ENCODE measurements around the gene AVEN. TPM values are rescaled to one million over a fixed set of nuclear protein-coding genes. Genes with fewer than 3 reads are reported as not detected.

AVEN gene
- total and polyA plus RNA-seq, 2 donors (not counting 1 experiment from before 2014, with no cell fraction given), result 16.0 to 19.2 TPM

- no peak overlapping the region for H2AFZ ChIP-seq (ENCODE audit: low read length)
- peak in 1 of 2 donors; percentile 61 for DNase-seq (ENCODE audit: low read depth in 2 of 2)
- TF ChIP-seq EZH2 (IDR thresholded peaks at IDR 0.05; ENCODE audit: low read length, missing control alignments), result no peak
- no peak for TF ChIP-seq CTCF (conservative IDR thresholded peaks at IDR 0.05 in 1 of 2, IDR thresholded peaks at IDR 0.05 in 1 of 2; ENCODE audit: low read depth in 1 of 2, low read length in 2 of 2)
- no peaks in the 10 kb centered on the region for H3K27me3 ChIP-seq (ENCODE audit: control insufficient read depth, insufficient read depth, low read length)
- no peaks in the 10 kb centered on the region for H3K9me3 ChIP-seq (ENCODE audit: control insufficient read depth, insufficient read depth, low read depth, low read length)
- no peaks in the 10 kb centered on the region for H4K20me1 ChIP-seq (ENCODE audit: control insufficient read depth, extremely low read depth, insufficient read depth, low read length)
- peaks cover 5% of the 10 kb centered on the region for H3K4me1 ChIP-seq (ENCODE audit: control insufficient read depth, extremely low read depth, insufficient read depth, low read length)
- H3K9ac ChIP-seq (ENCODE audit: insufficient read depth, low read length), result no peak overlapping the region
- no peak overlapping the region for H3K27ac ChIP-seq (ENCODE audit: insufficient read depth, low read length)
- no peak overlapping the region for H3K4me2 ChIP-seq (ENCODE audit: extremely low read depth, insufficient read depth, low read length)
- H3K4me3 ChIP-seq (replicated peaks in 1 of 4; ENCODE audit: control extremely low read depth in 1 of 4, insufficient read depth in 1 of 4, low read depth in 3 of 4, low read length in 4 of 4), result no peak overlapping the region
- no peaks in the 10 kb centered on the region for H3K36me3 ChIP-seq (ENCODE audit: control insufficient read depth, insufficient read depth, low read length)
- H3K79me2 ChIP-seq (ENCODE audit: control insufficient read depth, insufficient read depth, low read length), result no peaks in the 10 kb centered on the region
Observed at GRCh38 chr15:34043813-34044212, 4.8 kb upstream of the AVEN start.

- no peaks in the 10 kb centered on the region for H3K9me3 ChIP-seq (ENCODE audit: control insufficient read depth, insufficient read depth, low read depth, low read length)
- no peak overlapping the region for H3K27ac ChIP-seq (ENCODE audit: insufficient read depth, low read length)
- DNase-seq (ENCODE audit: low read depth in 2 of 2), result no peak
- no peak overlapping the region for H3K9ac ChIP-seq (ENCODE audit: insufficient read depth, low read length)
- H3K27me3 ChIP-seq (ENCODE audit: control insufficient read depth, insufficient read depth, low read length), result no peaks in the 10 kb centered on the region
- H3K4me1 ChIP-seq (ENCODE audit: control insufficient read depth, extremely low read depth, insufficient read depth, low read length), result peaks cover 5% of the 10 kb centered on the region
- no peaks in the 10 kb centered on the region for H3K36me3 ChIP-seq (ENCODE audit: control insufficient read depth, insufficient read depth, low read length)
- H2AFZ ChIP-seq (ENCODE audit: low read length), result no peak overlapping the region
- TF ChIP-seq EZH2 (IDR thresholded peaks at IDR 0.05; ENCODE audit: low read length, missing control alignments) (no peak), CTCF (conservative IDR thresholded peaks at IDR 0.05 in 1 of 2, IDR thresholded peaks at IDR 0.05 in 1 of 2; ENCODE audit: low read depth in 1 of 2, low read length in 2 of 2) (no peak)
- no peak overlapping the region for H3K4me3 ChIP-seq (replicated peaks in 1 of 4; ENCODE audit: control extremely low read depth in 1 of 4, insufficient read depth in 1 of 4, low read depth in 3 of 4, low read length in 4 of 4)
- H4K20me1 ChIP-seq (ENCODE audit: control insufficient read depth, extremely low read depth, insufficient read depth, low read length), result no peaks in the 10 kb centered on the region
- no peaks in the 10 kb centered on the region for H3K79me2 ChIP-seq (ENCODE audit: control insufficient read depth, insufficient read depth, low read length)
- H3K4me2 ChIP-seq (ENCODE audit: extremely low read depth, insufficient read depth, low read length), result no peak overlapping the region
Observed at GRCh38 chr15:34043391-34043790, 4.4 kb upstream of the AVEN start.

GRCh38 chr15:34039790-34040113 is 748 bp upstream of the AVEN start:
- no peak for TF ChIP-seq EZH2 (IDR thresholded peaks at IDR 0.05; ENCODE audit: low read length, missing control alignments)
- no peak for TF ChIP-seq CTCF (conservative IDR thresholded peaks at IDR 0.05 in 1 of 2, IDR thresholded peaks at IDR 0.05 in 1 of 2; ENCODE audit: low read depth in 1 of 2, low read length in 2 of 2)
- H3K9ac ChIP-seq (ENCODE audit: insufficient read depth, low read length), result no peak overlapping the region

More at GRCh38 chr15:34039790-34040113, 748 bp upstream of the AVEN start:
- H3K4me3 ChIP-seq (replicated peaks in 1 of 4; ENCODE audit: control extremely low read depth in 1 of 4, insufficient read depth in 1 of 4, low read depth in 3 of 4, low read length in 4 of 4), result peak overlapping the region; percentile 66 to 93 (median 82)
- H3K9me3 ChIP-seq (ENCODE audit: control insufficient read depth, insufficient read depth, low read depth, low read length), result no peaks in the 10 kb centered on the region
- no peak overlapping the region for H3K27ac ChIP-seq (ENCODE audit: insufficient read depth, low read length)
- no peaks in the 10 kb centered on the region for H3K79me2 ChIP-seq (ENCODE audit: control insufficient read depth, insufficient read depth, low read length)
- peaks cover 5% of the 10 kb centered on the region for H3K4me1 ChIP-seq (ENCODE audit: control insufficient read depth, extremely low read depth, insufficient read depth, low read length)
- H4K20me1 ChIP-seq (ENCODE audit: control insufficient read depth, extremely low read depth, insufficient read depth, low read length), result no peaks in the 10 kb centered on the region
- H3K27me3 ChIP-seq (ENCODE audit: control insufficient read depth, insufficient read depth, low read length), result no peaks in the 10 kb centered on the region
- H3K36me3 ChIP-seq (ENCODE audit: control insufficient read depth, insufficient read depth, low read length), result no peaks in the 10 kb centered on the region
- peak overlapping the region; percentile 39 for H2AFZ ChIP-seq (ENCODE audit: low read length)
- peak overlapping the region; percentile 97 for H3K4me2 ChIP-seq (ENCODE audit: extremely low read depth, insufficient read depth, low read length)
- DNase-seq (ENCODE audit: low read depth in 2 of 2), result no peak
